Gastrocnemius medialis (tissue), 4 donors: ENCODE results near the gene ITGA3.

Experiments
- CTCF ChIP-seq, 5 experiments: fragments of 450-650 bp in 3 of 5; fragments of 200-600 bp in 2 of 5; sonication (generic) in 2 of 5; IDR thresholded peaks in 4 of 5; conservative IDR thresholded peaks in 1 of 5; 1 replicate in 4 of 5; 2 replicates in 1 of 5; pipeline ENCODE4 v1.5.1; 2016 to 2019; ENCODE audit warnings: antibody characterized with exemption in 5 of 5, mild to moderate bottlenecking in 3 of 5, moderate library complexity in 3 of 5
- POLR2A ChIP-seq, 2 donors: fragments of 450-650 bp; IDR thresholded peaks; one replicate each; pipeline ENCODE4 v1.6.1; 2017; ENCODE audit warnings: antibody characterized with exemption in 2 of 2, mild to moderate bottlenecking in 2 of 2, moderate library complexity in 2 of 2

- no peak for TF ChIP-seq CTCF (IDR thresholded peaks at IDR 0.05 in 4 of 5, conservative IDR thresholded peaks at IDR 0.05 in 1 of 5)
- TF ChIP-seq POLR2A (IDR thresholded peaks at IDR 0.05) = no peak
These were observed 9.1 kb downstream of the ITGA3 start for GRCh38 chr17:50065056-50065455.
